GM06990 (cell line): ENCODE measurements around the gene INO80D.

Experiments used
- DNase-seq: peaks from one replicate; pipeline ENCODE4 v3.0.0-alpha.2; 2011; ENCODE audit not compliant: insufficient read length; ENCODE audit errors: extremely low read depth
- H3K27me3 ChIP-seq: replicated peaks from 2 replicates; pipeline ENCODE4 v1.6.0; 2011; ENCODE audit warnings: low read length; ENCODE audit not compliant: control insufficient read depth, insufficient read depth
- H3K36me3 ChIP-seq: 2 replicates; pipeline ENCODE4 v1.5.1; 2011; ENCODE audit warnings: low read length; ENCODE audit not compliant: control insufficient read depth, insufficient read depth
- H3K4me3 ChIP-seq: replicated peaks from 2 replicates; pipeline ENCODE4 v1.5.1; 2011; ENCODE audit warnings: low read depth, mild to moderate bottlenecking, control low read depth, low read length
- TF ChIP-seq, protein P1 (sequence below): IDR thresholded peaks from 2 replicates; pipeline ENCODE4 v1.5.1; 2011; ENCODE audit warnings: low read length, control low read depth, mild to moderate bottlenecking, inconsistent platforms; ENCODE audit not compliant: insufficient read depth, poor library complexity, severe bottlenecking

The INO80D gene

DNA sequence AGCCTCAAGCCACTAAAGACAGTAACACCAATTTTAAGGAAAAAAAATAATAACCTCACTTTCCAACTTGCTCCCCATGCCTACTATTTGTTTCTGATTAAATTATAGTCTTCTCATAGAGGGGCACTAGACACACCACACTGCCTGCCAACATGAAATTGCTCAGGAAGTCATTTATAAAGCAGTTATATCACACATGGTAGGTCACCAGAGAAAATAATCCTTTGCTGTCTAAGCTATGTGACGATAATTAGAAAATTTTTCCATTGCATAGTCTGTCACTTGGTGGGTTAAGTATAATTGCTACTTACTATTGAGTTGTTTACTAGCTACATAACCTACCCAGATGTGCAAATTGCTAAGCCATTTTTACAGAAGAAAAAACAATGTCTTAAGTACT is 85.2 kb downstream of the INO80D start:
- H3K4me3 ChIP-seq: no peak overlapping the region
- H3K36me3 ChIP-seq: peaks cover 11% of the 10 kb centered on the region
- H3K27me3 ChIP-seq: no peaks in the 10 kb centered on the region
- TF ChIP-seq, protein P1, sequence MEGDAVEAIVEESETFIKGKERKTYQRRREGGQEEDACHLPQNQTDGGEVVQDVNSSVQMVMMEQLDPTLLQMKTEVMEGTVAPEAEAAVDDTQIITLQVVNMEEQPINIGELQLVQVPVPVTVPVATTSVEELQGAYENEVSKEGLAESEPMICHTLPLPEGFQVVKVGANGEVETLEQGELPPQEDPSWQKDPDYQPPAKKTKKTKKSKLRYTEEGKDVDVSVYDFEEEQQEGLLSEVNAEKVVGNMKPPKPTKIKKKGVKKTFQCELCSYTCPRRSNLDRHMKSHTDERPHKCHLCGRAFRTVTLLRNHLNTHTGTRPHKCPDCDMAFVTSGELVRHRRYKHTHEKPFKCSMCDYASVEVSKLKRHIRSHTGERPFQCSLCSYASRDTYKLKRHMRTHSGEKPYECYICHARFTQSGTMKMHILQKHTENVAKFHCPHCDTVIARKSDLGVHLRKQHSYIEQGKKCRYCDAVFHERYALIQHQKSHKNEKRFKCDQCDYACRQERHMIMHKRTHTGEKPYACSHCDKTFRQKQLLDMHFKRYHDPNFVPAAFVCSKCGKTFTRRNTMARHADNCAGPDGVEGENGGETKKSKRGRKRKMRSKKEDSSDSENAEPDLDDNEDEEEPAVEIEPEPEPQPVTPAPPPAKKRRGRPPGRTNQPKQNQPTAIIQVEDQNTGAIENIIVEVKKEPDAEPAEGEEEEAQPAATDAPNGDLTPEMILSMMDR: no peak
- no peak for DNase-seq

DNA sequence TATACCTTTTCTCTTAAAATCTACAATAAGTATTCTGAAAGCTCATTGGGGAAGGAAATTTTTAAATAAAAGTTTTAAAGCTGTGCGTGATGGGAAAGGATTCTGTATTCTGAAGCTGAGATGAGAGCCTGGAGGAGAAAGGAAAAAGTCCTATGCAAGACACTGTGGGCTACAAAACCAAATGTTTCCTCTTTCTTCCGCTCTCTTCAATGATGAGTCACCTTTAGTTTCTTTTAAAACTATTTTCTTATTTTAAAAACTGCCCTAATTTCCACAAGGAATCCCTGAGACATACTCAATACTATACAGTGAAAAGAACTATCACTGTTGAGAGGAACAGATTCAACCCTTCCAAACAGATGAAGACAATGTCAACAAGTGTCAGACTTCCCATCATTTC is 87.4 kb downstream of the INO80D start:
- H3K4me3 ChIP-seq: no peak overlapping the region
- TF ChIP-seq, protein P1: no peak
- no peak for DNase-seq
- H3K36me3 ChIP-seq: peaks cover 2% of the 10 kb centered on the region
- no peaks in the 10 kb centered on the region for H3K27me3 ChIP-seq

DNA sequence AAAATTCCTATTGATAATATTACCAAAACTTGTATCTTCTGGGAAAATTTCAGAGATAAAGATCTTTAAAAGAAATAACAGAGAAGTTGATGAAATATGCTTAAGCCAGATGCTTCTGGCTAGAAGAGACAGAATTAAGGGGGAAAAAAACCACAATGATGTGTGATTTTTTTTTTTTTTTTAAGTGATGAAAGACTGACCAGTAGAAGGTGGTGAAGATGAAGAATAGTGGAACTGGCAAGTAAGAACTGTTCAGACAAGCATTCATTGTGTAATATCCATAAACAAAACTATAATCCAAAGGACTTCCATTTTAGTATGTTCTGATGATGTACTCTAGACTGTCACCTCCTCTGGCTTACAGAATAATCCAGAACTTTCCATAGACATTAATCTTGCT is 89.8 kb downstream of the INO80D start:
- H3K4me3 ChIP-seq: no peak overlapping the region
- no peak for DNase-seq
- peaks cover 3% of the 10 kb centered on the region for H3K36me3 ChIP-seq
- no peaks in the 10 kb centered on the region for H3K27me3 ChIP-seq
- TF ChIP-seq, protein P1: no peak

DNA sequence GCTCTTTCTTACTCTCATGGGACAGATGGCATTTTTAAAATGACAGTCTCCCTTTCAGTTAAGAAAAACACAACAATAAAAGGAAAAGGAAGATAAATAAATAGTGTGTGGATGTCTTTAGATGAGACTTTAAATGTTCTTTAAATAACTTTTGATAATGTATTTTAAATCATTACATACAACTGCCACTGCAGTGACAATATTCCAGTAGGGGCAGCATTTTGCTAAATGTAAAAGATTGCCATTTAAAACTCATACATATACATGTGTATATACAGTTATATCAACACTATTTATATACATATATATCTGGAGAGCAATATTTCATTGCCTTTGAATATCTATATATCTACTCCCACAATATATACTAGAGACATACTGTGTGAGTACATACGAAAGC is 90.7 kb downstream of the INO80D start:
- DNase-seq: no peak
- peaks cover 3% of the 10 kb centered on the region for H3K36me3 ChIP-seq
- no peaks in the 10 kb centered on the region for H3K27me3 ChIP-seq
- TF ChIP-seq, protein P1: no peak
- no peak overlapping the region for H3K4me3 ChIP-seq

DNA sequence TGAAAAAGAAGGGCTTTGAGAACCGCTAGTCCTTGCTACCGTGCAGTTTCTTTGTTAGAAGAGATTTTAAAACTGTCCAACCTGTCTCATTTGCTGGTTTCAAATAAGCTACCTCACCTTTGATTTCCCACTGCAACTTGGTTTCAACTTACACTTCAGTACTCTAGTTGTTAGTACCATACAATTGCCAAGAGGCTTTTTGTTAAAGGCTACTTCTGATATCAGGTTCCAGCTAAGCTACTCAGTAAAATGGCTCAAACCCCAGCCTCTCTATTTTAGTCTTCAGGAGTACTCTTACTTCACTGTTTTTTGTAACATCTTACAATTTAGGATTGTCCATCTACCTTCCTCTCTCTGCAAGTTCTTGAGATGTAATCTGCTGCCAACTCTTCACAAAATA is 91.6 kb downstream of the INO80D start:
- Histone ChIP-seq H3K36me3 (peaks cover 3% of the 10 kb centered on the region), H3K4me3 (no peak overlapping the region), H3K27me3 (no peaks in the 10 kb centered on the region)
- TF ChIP-seq, protein P1: no peak
- no peak for DNase-seq

DNA sequence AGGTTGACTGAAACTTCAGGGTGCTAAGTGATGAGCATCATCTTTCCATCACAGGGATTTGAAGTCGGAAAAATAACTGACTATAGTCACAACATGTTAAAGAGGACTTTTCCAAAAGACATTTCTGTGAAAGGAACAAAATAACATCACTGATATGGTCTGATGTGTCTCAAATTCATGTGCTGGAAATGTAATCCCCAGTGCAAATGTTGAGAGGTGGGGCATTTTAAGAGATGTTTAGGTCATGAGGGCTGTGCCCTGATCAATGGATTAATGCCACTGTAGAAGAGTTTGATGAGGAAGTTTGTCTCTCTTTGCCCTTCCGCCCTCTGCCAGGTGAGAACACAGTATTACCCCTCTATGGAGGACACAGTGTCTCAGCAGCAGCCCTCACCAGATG is 95.9 kb downstream of the INO80D start:
- no peak overlapping the region for H3K4me3 ChIP-seq
- no peak for DNase-seq
- H3K27me3 ChIP-seq: no peaks in the 10 kb centered on the region
- TF ChIP-seq, protein P1: no peak
- peaks cover 1% of the 10 kb centered on the region; the same call in 1 of the 2 replicates for H3K36me3 ChIP-seq
